B cell (primary cell): ENCODE results near the gene ETV1. TPM values are rescaled to one million over a fixed set of nuclear protein-coding genes. Genes with fewer than 3 reads are reported as not detected.

ENCODE experiments used
- ATAC-seq: fragments of 200-7000 bp; cut with Tn5 transposase; one replicate; pipeline ENCODE4 v1.10.0; 2021; ENCODE audit warnings: low read depth, mild to moderate bottlenecking, moderate number of reproducible peaks, moderate library complexity
- CTCF ChIA-PET: fragments of 350-600 bp; sonication (Branson Sonifier 250); formaldehyde crosslinking; loops from one replicate; lab custom pipeline; 2021; ENCODE audit warnings: antibody characterized with exemption, inconsistent platforms; lab: Charles Lee
- POLR2A ChIA-PET: fragments of 350-600 bp; sonication (Branson Sonifier 250); formaldehyde crosslinking; loops from one replicate; lab custom pipeline; 2021; ENCODE audit warnings: antibody characterized with exemption; lab: Charles Lee
- DNase-seq: peaks from one replicate; pipeline ENCODE4 v3.0.0; 2013
- H2AFZ ChIP-seq: 2 replicates; pipeline ENCODE4 v1.6.1; 2012; ENCODE audit warnings: mild to moderate bottlenecking, low read depth, low read length; ENCODE audit not compliant: insufficient read depth, poor library complexity, severe bottlenecking
- H3K27ac ChIP-seq, 2 donors: 1 replicate in 1 of 2; 2 replicates in 1 of 2; pipeline ENCODE4 v1.5.1; 2012 to 2013; ENCODE audit warnings: low read length in 2 of 2, mild to moderate bottlenecking in 2 of 2, moderate library complexity in 1 of 2
- H3K27me3 ChIP-seq, 4 experiments: fragments of 200-600 bp in 1 of 4; sonication (generic) in 1 of 4; replicated peaks in 1 of 4; 1 replicate in 2 of 4; 2 replicates in 2 of 4; pipeline versions ENCODE4 v1.6.1 to v1.7.0; 2013 to 2016; ENCODE audit warnings: low read length in 3 of 4, mild to moderate bottlenecking in 2 of 4, mixed read lengths in 1 of 4, moderate library complexity in 1 of 4; ENCODE audit not compliant: insufficient read depth in 4 of 4, control insufficient read depth in 3 of 4; ENCODE audit errors: control extremely low read depth in 1 of 4
- H3K36me3 ChIP-seq, 2 experiments: replicated peaks in 1 of 2; 1 replicate in 1 of 2; 2 replicates in 1 of 2; pipeline versions ENCODE4 v1.6.1 to v1.7.1; 2013; ENCODE audit warnings: low read length in 1 of 2; ENCODE audit not compliant: insufficient read depth in 2 of 2, control insufficient read depth in 1 of 2; ENCODE audit errors: control extremely low read depth in 1 of 2, extremely low read depth in 1 of 2
- H3K4me1 ChIP-seq, 2 donors: fragments of 200-600 bp in 1 of 2; sonication (generic) in 1 of 2; 1 replicate in 1 of 2; 2 replicates in 1 of 2; pipeline versions ENCODE4 v1.5.1 to v1.6.1; 2013 to 2017; ENCODE audit warnings: low read length in 2 of 2; ENCODE audit not compliant: control insufficient read depth in 2 of 2, insufficient read depth in 2 of 2
- H3K4me2 ChIP-seq: replicated peaks from 2 replicates; pipeline ENCODE3; 2012; ENCODE audit warnings: mild to moderate bottlenecking, low read depth, low read length; ENCODE audit not compliant: poor library complexity, severe bottlenecking
- H3K4me3 ChIP-seq, 5 experiments: fragments of 200-600 bp in 1 of 5; sonication (generic) in 1 of 5; 1 replicate in 3 of 5; 2 replicates in 2 of 5; pipeline versions ENCODE4 v1.5.1 to v1.7.0; 2011 to 2016; ENCODE audit warnings: low read length in 4 of 5, mild to moderate bottlenecking in 4 of 5, low read depth in 2 of 5, control low read depth in 1 of 5, moderate library complexity in 1 of 5; ENCODE audit not compliant: insufficient read depth in 1 of 5; ENCODE audit errors: control extremely low read depth in 1 of 5, extremely low read depth in 1 of 5
- H3K79me2 ChIP-seq: fragments of 200-600 bp; sonication (generic); one replicate; pipeline ENCODE4 v1.6.0; 2016; ENCODE audit warnings: low read length; ENCODE audit not compliant: control insufficient read depth, insufficient read depth
- H3K9ac ChIP-seq: fragments of 200-600 bp; sonication (generic); 2 replicates; pipeline ENCODE4 v1.6.1; 2017; ENCODE audit warnings: mild to moderate bottlenecking, low read length, moderate library complexity
- H3K9me3 ChIP-seq, 3 donors: one replicate each; pipeline versions ENCODE4 v1.6.1 to v1.7.1; 2013; ENCODE audit warnings: low read length in 2 of 3; ENCODE audit not compliant: control insufficient read depth in 2 of 3, insufficient read depth in 1 of 3; ENCODE audit errors: control extremely low read depth in 1 of 3
- H4K20me1 ChIP-seq: 2 replicates; pipeline ENCODE4 v1.6.0; 2012; ENCODE audit warnings: mild to moderate bottlenecking, low read length; ENCODE audit not compliant: insufficient read depth, control insufficient read depth, poor library complexity, severe bottlenecking
- H3K27ac Mint-ChIP-seq: one replicate; pipeline ENCODE4 v1.8.0; 2021; ENCODE audit warnings: mixed read lengths
- H3K27me3 Mint-ChIP-seq: one replicate; pipeline ENCODE4 v1.8.0; 2021; ENCODE audit warnings: mixed read lengths
- H3K4me1 Mint-ChIP-seq: one replicate; pipeline ENCODE4 v1.8.0; 2021; ENCODE audit warnings: mixed read lengths
- H3K4me3 Mint-ChIP-seq: one replicate; pipeline ENCODE4 v1.8.0; 2021; ENCODE audit warnings: mixed read lengths
- H3K9me3 Mint-ChIP-seq: one replicate; pipeline ENCODE4 v1.8.0; 2022; ENCODE audit warnings: mixed read lengths; ENCODE audit not compliant: insufficient read depth
- CTCF ChIP-seq: fragments of 200-600 bp; IDR thresholded peaks from one replicate; pipeline ENCODE4 v1.8.0; 2022; ENCODE audit warnings: antibody characterized with exemption, mild to moderate bottlenecking
- EZH2 ChIP-seq: IDR thresholded peaks from 2 replicates; pipeline ENCODE4 v1.6.1; 2012; ENCODE audit warnings: borderline replicate concordance, low read depth, mild to moderate bottlenecking, moderate library complexity, low read length; ENCODE audit not compliant: insufficient read depth, poor library complexity, severe bottlenecking
- WGBS: methylation state at CpG from one replicate; pipeline ENCODE4 v1.1.5; 2013; ENCODE audit warnings: missing lambda C conversion rate; ENCODE audit not compliant: insufficient coverage; 5-methylcytosine and 5-hydroxymethylcytosine counted together
- intact Hi-C: fragments of 100-400 bp; cut with micrococcal nuclease; formaldehyde crosslinking; loops from one replicate; pipeline ENCODE4 v1.10.0; 2022
- polyA plus RNA-seq: library from polyadenylated mRNA; depleted of rRNA; stranded (reverse); fragments of >200 nt; gene quantifications from 2 replicates; pipeline ENCODE4 v1.2.3, GENCODE V29; 2012
- total RNA-seq, 2 donors: library from RNA; stranded (reverse); fragments of 120-200 nt in 1 of 2; gene quantifications; 1 replicate in 1 of 2; 2 replicates in 1 of 2; pipeline versions ENCODE4 v1.2.3 to v1.2.4, GENCODE V29; 2013 to 2022

Gene ETV1
- total and polyA plus RNA-seq, 2 donors (not counting 1 experiment from before 2014, with no cell fraction given) = not detected

GRCh38 chr7:13988065-13988464 is 1.4 kb downstream of the ETV1 start:
- H2AFZ ChIP-seq = no peak overlapping the region
- no peak overlapping the region for H3K4me2 ChIP-seq
- H3K79me2 ChIP-seq = no peaks in the 10 kb centered on the region
- no peak overlapping the region for H3K4me3 ChIP-seq
- Mint-ChIP-seq H3K9me3 (no peaks in the 10 kb centered on the region), H3K4me1 (no peaks in the 10 kb centered on the region), H3K27ac (no peak overlapping the region), H3K4me3 (no peak overlapping the region), H3K27me3 (no peaks in the 10 kb centered on the region)
- H4K20me1 ChIP-seq = no peaks in the 10 kb centered on the region
- H3K36me3 ChIP-seq = no peaks in the 10 kb centered on the region
- POLR2A ChIA-PET = no interaction called here
- H3K9ac ChIP-seq = no peak overlapping the region
- H3K4me1 ChIP-seq = peaks cover 26 to 28% of the 10 kb centered on the region in 2 donors
- H3K27ac ChIP-seq = no peak overlapping the region
- intact Hi-C loops = no loop called here
- no CpG with 5 or more reads among the region's 8 CpGs for WGBS
- CTCF ChIA-PET = no interaction called here
- DNase-seq (no peak), ATAC-seq (no peak)
- peaks cover 0 to 29% (median 25%) of the 10 kb centered on the region in 4 experiments for H3K27me3 ChIP-seq
- peaks cover 0 to 10% (median 0%) of the 10 kb centered on the region in 3 donors for H3K9me3 ChIP-seq
- TF ChIP-seq CTCF (no peak), EZH2 (no peak)

- Mint-ChIP-seq H3K4me1 (no peaks in the 10 kb centered on the region), H3K4me3 (no peak overlapping the region), H3K27ac (no peak overlapping the region), H3K27me3 (no peaks in the 10 kb centered on the region), H3K9me3 (no peaks in the 10 kb centered on the region)
- Histone ChIP-seq H3K27ac (no peak overlapping the region), H2AFZ (no peak overlapping the region), H3K79me2 (no peaks in the 10 kb centered on the region), H3K9me3 (peaks cover 0 to 10% (median 0%) of the 10 kb centered on the region in 3 donors), H3K4me1 (peaks cover 26 to 28% of the 10 kb centered on the region in 2 donors), H4K20me1 (no peaks in the 10 kb centered on the region), H3K27me3 (peaks cover 0 to 29% (median 24%) of the 10 kb centered on the region in 4 experiments), H3K4me2 (no peak overlapping the region), H3K36me3 (no peaks in the 10 kb centered on the region), H3K9ac (no peak overlapping the region), H3K4me3 (no peak overlapping the region)
- DNase-seq (no peak), ATAC-seq (no peak)
- TF ChIP-seq CTCF (no peak), EZH2 (no peak)
- no CpG with 5 or more reads among the region's 1 CpG for WGBS
- intact Hi-C loops = no loop called here
- CTCF ChIA-PET = no interaction called here
- POLR2A ChIA-PET = no interaction called here
Measured at GRCh38 chr7:13987395-13987794, 2.1 kb downstream of the ETV1 start.
